IMR-90 (cell line): ENCODE measurements around the gene KIF3A. TPM values are rescaled to one million over a fixed set of nuclear protein-coding genes. Genes with fewer than 3 reads are reported as not detected.

Experiments used
- ATAC-seq: fragments of 200-7000 bp; cut with Tn5 transposase; 2 replicates; pipeline ENCODE4 v1.9.1; 2020; ENCODE audit warnings: low read depth, mild to moderate bottlenecking, moderate library complexity
- BruUV-seq: library from RNA; stranded (reverse); fragments of 400-500 nt; replicated peaks from 2 replicates; lab custom pipeline; 2021; lab: Mats Ljungman, UMichigan
- CTCF ChIA-PET: fragments of 300-600 bp; formaldehyde crosslinking; extraction: SDS; loops from one replicate; lab custom pipeline; 2021; ENCODE audit warnings: antibody characterized with exemption; lab: Yijun Ruan, JAX
- POLR2A ChIA-PET: fragments of 300-600 bp; sonication (Branson Sonifier 250); formaldehyde crosslinking; loops from one replicate; lab custom pipeline; 2022; ENCODE audit warnings: antibody characterized with exemption; ENCODE audit not compliant: unreplicated experiment; lab: Charles Lee
- DNase-seq: peaks from one replicate; pipeline ENCODE4 v3.0.0; 2013
- H2AFZ ChIP-seq: replicated peaks from 2 replicates; pipeline ENCODE3; 2013; ENCODE audit warnings: low read length, mild to moderate bottlenecking; ENCODE audit not compliant: poor library complexity
- H2AK5ac ChIP-seq: 2 replicates; pipeline ENCODE4 v1.6.1; 2013; ENCODE audit warnings: low read depth, low read length, inconsistent platforms
- H2AK9ac ChIP-seq: replicated peaks from 2 replicates; pipeline ENCODE3; 2013; ENCODE audit warnings: mild to moderate bottlenecking, low read depth, low read length, moderate library complexity; ENCODE audit not compliant: poor library complexity
- H2BK120ac ChIP-seq: 2 replicates; pipeline ENCODE4 v1.6.1; 2013; ENCODE audit warnings: low read depth, low read length, inconsistent platforms
- H2BK15ac ChIP-seq: 3 replicates; pipeline ENCODE4 v1.6.1; 2013; ENCODE audit warnings: low read depth, low read length, inconsistent platforms
- H2BK20ac ChIP-seq: 2 replicates; pipeline ENCODE4 v1.6.1; 2013; ENCODE audit warnings: low read depth, mild to moderate bottlenecking, inconsistent platforms, low read length, moderate library complexity
- H2BK5ac ChIP-seq: 2 replicates; pipeline ENCODE4 v1.6.1; 2013; ENCODE audit warnings: mild to moderate bottlenecking, low read depth, low read length, inconsistent platforms; ENCODE audit not compliant: poor library complexity, severe bottlenecking
- H3K14ac ChIP-seq: replicated peaks from 2 replicates; pipeline ENCODE4 v1.6.1; 2013; ENCODE audit warnings: low read depth, low read length, inconsistent platforms
- H3K18ac ChIP-seq: 2 replicates; pipeline ENCODE4 v1.6.1; 2013; ENCODE audit warnings: low read depth, low read length, control low read depth
- H3K23ac ChIP-seq: 2 replicates; pipeline ENCODE4 v1.6.1; 2013; ENCODE audit warnings: low read depth, low read length, inconsistent platforms
- H3K27ac ChIP-seq: 2 replicates; pipeline ENCODE4 v1.5.1; 2013; ENCODE audit warnings: mild to moderate bottlenecking, control low read depth, low read length; ENCODE audit not compliant: insufficient read depth
- H3K27me3 ChIP-seq: 2 replicates; pipeline ENCODE4 v1.6.1; 2013; ENCODE audit warnings: low read length; ENCODE audit not compliant: control insufficient read depth, insufficient read depth
- H3K36me3 ChIP-seq: 2 replicates; pipeline ENCODE4 v1.6.1; 2013; ENCODE audit warnings: low read length, mixed read lengths; ENCODE audit not compliant: control insufficient read depth, insufficient read depth
- H3K4ac ChIP-seq: 2 replicates; pipeline ENCODE4 v1.6.1; 2013; ENCODE audit warnings: low read depth, low read length, inconsistent platforms
- H3K4me1 ChIP-seq: 2 replicates; pipeline ENCODE4 v1.6.1; 2013; ENCODE audit warnings: low read length, mixed read lengths; ENCODE audit not compliant: control insufficient read depth, insufficient read depth
- H3K4me2 ChIP-seq: 2 replicates; pipeline ENCODE4 v1.6.1; 2013; ENCODE audit warnings: low read depth, mild to moderate bottlenecking, control low read depth, low read length, moderate library complexity
- H3K4me3 ChIP-seq: 2 replicates; pipeline ENCODE4 v1.5.1; 2013; ENCODE audit warnings: low read depth, mild to moderate bottlenecking, control low read depth, low read length, moderate library complexity; ENCODE audit not compliant: insufficient read depth
- H3K56ac ChIP-seq: 2 replicates; pipeline ENCODE4 v1.6.1; 2013; ENCODE audit warnings: low read length, inconsistent platforms; ENCODE audit not compliant: insufficient read depth; ENCODE audit errors: extremely low read depth
- H3K79me1 ChIP-seq, 2 experiments: 2 replicates each; pipeline ENCODE4 v1.6.1; 2013; ENCODE audit warnings: low read length in 2 of 2, inconsistent platforms in 1 of 2, low read depth in 1 of 2
- H3K9ac ChIP-seq: 2 replicates; pipeline ENCODE4 v1.6.1; 2013; ENCODE audit warnings: low read depth, low read length, control low read depth
- H3K9me1 ChIP-seq: 2 replicates; pipeline ENCODE4 v1.6.1; 2013; ENCODE audit warnings: low read length, inconsistent platforms; ENCODE audit not compliant: insufficient read depth
- H3K9me3 ChIP-seq: 2 replicates; pipeline ENCODE4 v1.6.1; 2013; ENCODE audit warnings: low read length; ENCODE audit not compliant: control insufficient read depth, insufficient read depth
- H4K20me1 ChIP-seq: 2 replicates; pipeline ENCODE4 v1.6.1; 2013; ENCODE audit warnings: low read length, inconsistent platforms; ENCODE audit not compliant: insufficient read depth
- H4K5ac ChIP-seq: 2 replicates; pipeline ENCODE4 v1.6.1; 2013; ENCODE audit warnings: mild to moderate bottlenecking, low read depth, low read length, control low read depth
- H4K8ac ChIP-seq, 2 experiments: 2 replicates each; pipeline ENCODE4 v1.6.1; 2013; ENCODE audit warnings: low read depth in 2 of 2, low read length in 2 of 2, control low read depth in 1 of 2, inconsistent platforms in 1 of 2
- H4K91ac ChIP-seq: 2 replicates; pipeline ENCODE4 v1.6.1; 2013; ENCODE audit warnings: low read depth, low read length, inconsistent platforms; ENCODE audit not compliant: insufficient read depth
- BHLHE40 ChIP-seq: fragments of 150-350 bp; IDR thresholded peaks from 2 replicates; pipeline ENCODE4 v1.6.1; 2016; ENCODE audit warnings: mild to moderate bottlenecking, low read depth, low read length
- CEBPB ChIP-seq: IDR thresholded peaks from 2 replicates; pipeline ENCODE4 v1.6.1; 2012; ENCODE audit warnings: low read depth, low read length, improper control_type of control experiment
- CHD1 ChIP-seq: IDR thresholded peaks from 2 replicates; pipeline ENCODE4 v1.6.1; 2012; ENCODE audit warnings: low read depth, low read length, improper control_type of control experiment
- CTCF ChIP-seq: conservative IDR thresholded peaks from 2 replicates; pipeline ENCODE4 v1.5.1; 2012; ENCODE audit warnings: mild to moderate bottlenecking, low read depth, low read length, improper control_type of control experiment
- ELK1 ChIP-seq: fragments of 150-350 bp; IDR thresholded peaks from 2 replicates; pipeline ENCODE4 v1.6.1; 2016; ENCODE audit warnings: low read depth, mild to moderate bottlenecking, low read length, moderate library complexity, borderline replicate concordance
- FOS ChIP-seq: fragments of 150-350 bp; IDR thresholded peaks from 2 replicates; pipeline ENCODE4 v1.6.1; 2016; ENCODE audit warnings: low read depth, low read length
- MAFK ChIP-seq: IDR thresholded peaks from 2 replicates; pipeline ENCODE4 v1.6.1; 2012; ENCODE audit warnings: low read depth, low read length, improper control_type of control experiment
- MAZ ChIP-seq: IDR thresholded peaks from 2 replicates; pipeline ENCODE4 v1.6.1; 2012; ENCODE audit warnings: low read depth, mild to moderate bottlenecking, low read length, improper control_type of control experiment, moderate library complexity, borderline replicate concordance
- MXI1 ChIP-seq: IDR thresholded peaks from 2 replicates; pipeline ENCODE4 v1.6.1; 2012; ENCODE audit warnings: low read depth, mild to moderate bottlenecking, low read length, moderate library complexity, borderline replicate concordance
- NFE2L2 ChIP-seq: fragments of 150-350 bp; IDR thresholded peaks from 2 replicates; pipeline ENCODE4 v1.6.1; 2016; ENCODE audit warnings: low read depth, mild to moderate bottlenecking, low read length
- POLR2A ChIP-seq: IDR thresholded peaks from 2 replicates; pipeline ENCODE4 v1.6.1; 2012; ENCODE audit warnings: mild to moderate bottlenecking, low read depth, low read length
- RAD21 ChIP-seq: IDR thresholded peaks from 2 replicates; pipeline ENCODE4 v1.6.1; 2012; ENCODE audit warnings: low read length, improper control_type of control experiment
- RCOR1 ChIP-seq: IDR thresholded peaks from 2 replicates; pipeline ENCODE4 v1.6.1; 2012; ENCODE audit warnings: mild to moderate bottlenecking, low read length, improper control_type of control experiment; ENCODE audit not compliant: insufficient replicate concordance
- RFX5 ChIP-seq: IDR thresholded peaks from 2 replicates; pipeline ENCODE4 v1.8.0; 2012; ENCODE audit warnings: low read depth, mild to moderate bottlenecking, low read length, moderate library complexity
- SMC3 ChIP-seq: fragments of 150-350 bp; IDR thresholded peaks from 2 replicates; pipeline ENCODE4 v1.6.1; 2016; ENCODE audit warnings: low read depth, mild to moderate bottlenecking, antibody characterized with exemption, low read length, moderate library complexity
- USF2 ChIP-seq: fragments of 150-350 bp; IDR thresholded peaks from 2 replicates; pipeline ENCODE4 v1.6.1; 2017; ENCODE audit warnings: mild to moderate bottlenecking, antibody characterized with exemption, low read length, low read depth
- whole genome bisulfite sequencing, 2 experiments: methylation state at CpG; one replicate each; pipeline versions ENCODE4 v1.1.5 to v1.1.7; 2013; ENCODE audit warnings: missing lambda C conversion rate in 2 of 2; ENCODE audit not compliant: insufficient read length in 1 of 2; ENCODE audit errors: extremely low coverage in 2 of 2; 5-methylcytosine and 5-hydroxymethylcytosine counted together
- dilution Hi-C: fragments of 300-500 bp; cut with HindIII; formaldehyde crosslinking; loops from one replicate; pipeline ENCODE4 v1.14.3; 2018; ENCODE audit warnings: low sequenced_read_pairs; ENCODE audit not compliant: unreplicated experiment
- in situ Hi-C: fragments of 300-500 bp; cut with MboI; formaldehyde crosslinking; loops from 3 replicates; pipeline ENCODE4 v1.14.3; 2019; ENCODE audit warnings: low sequenced_read_pairs, inconsistent platforms, mixed read lengths
- intact Hi-C: fragments of 100-400 bp; cut with micrococcal nuclease; formaldehyde crosslinking; loops from 2 replicates; pipeline ENCODE4 v1.10.0; 2022
- polyA plus RNA-seq, 3 experiments: library from polyadenylated mRNA; depleted of rRNA; stranded (reverse); fragments of >200 nt; gene quantifications; 2 replicates each; pipeline ENCODE4 v1.2.3, GENCODE V29; 2012; ENCODE audit warnings: low replicate concordance in 1 of 3
- total RNA-seq: library from RNA; depleted of rRNA; stranded (reverse); fragments of >200 nt; gene quantifications from 2 replicates; pipeline ENCODE4 v1.2.3, GENCODE V29; 2012

Gene KIF3A
- total and polyA plus RNA-seq, 2 of the 4 experiments (the other 2 are of a cell fraction), result 4.3 to 4.5 TPM

GRCh38 chr5:132785864-132786263 lies 48.5 kb upstream of the KIF3A start:
- ChIA-PET POLR2A (no interaction called here), CTCF (no interaction called here)
- Histone ChIP-seq H3K23ac (no peak overlapping the region), H2BK20ac (no peak overlapping the region), H2AFZ (no peak overlapping the region), H3K9me1 (no peaks in the 10 kb centered on the region; the same call in 1 of the 2 replicates), H4K8ac (no peak overlapping the region), H2AK9ac (no peak overlapping the region), H3K18ac (no peak overlapping the region), H3K4me2 (no peak overlapping the region), H4K5ac (no peak overlapping the region), H3K9me3 (no peaks in the 10 kb centered on the region), H2BK5ac (no peak overlapping the region), H3K27me3 (no peaks in the 10 kb centered on the region), H3K79me1 (no peaks in the 10 kb centered on the region), H2BK15ac (no peak overlapping the region), H3K56ac (no peak overlapping the region), H3K14ac (no peak overlapping the region), H3K4me3 (no peak overlapping the region), H3K27ac (no peak overlapping the region), H4K91ac (no peak overlapping the region), H4K20me1 (no peaks in the 10 kb centered on the region), H3K4ac (no peak overlapping the region), H3K9ac (no peak overlapping the region), H3K36me3 (no peaks in the 10 kb centered on the region), H2AK5ac (no peak overlapping the region; the same call in 1 of the 2 replicates), H3K4me1 (peaks cover 13% of the 10 kb centered on the region), H2BK120ac (no peak overlapping the region)
- intact Hi-C loops, result no loop called here
- no peak for DNase-seq
- no CpG with 5 or more reads among the region's 4 CpGs for WGBS, 2 experiments
- dilution Hi-C loops, result no loop called here
- in situ Hi-C loops, result no loop called here
- no peak for ATAC-seq
- no peak for TF ChIP-seq CHD1
- no peak for TF ChIP-seq RFX5
- TF ChIP-seq NFE2L2, result no peak
- TF ChIP-seq MAZ, result no peak
- no peak for TF ChIP-seq BHLHE40
- TF ChIP-seq SMC3, result no peak
- TF ChIP-seq CEBPB, result no peak
- no peak for TF ChIP-seq CTCF
- no peak for TF ChIP-seq FOS
- TF ChIP-seq MAFK, result no peak
- TF ChIP-seq MXI1, result no peak
- TF ChIP-seq USF2, result no peak
- no peak for TF ChIP-seq ELK1
- no peak for TF ChIP-seq RAD21
- TF ChIP-seq RCOR1, result no peak
- TF ChIP-seq POLR2A, result no peak
- BruUV-seq, result no TSS peak
